HepG2 (cell line): ENCODE results near the gene PSMC4. TPM values are rescaled to one million over a fixed set of nuclear protein-coding genes. Genes with fewer than 3 reads are reported as not detected.

Experiments used
- CREB1 ChIP-seq, 2 experiments: fragments of 450-650 bp in 1 of 2; IDR thresholded peaks; 2 replicates each; pipeline ENCODE4 v1.6.1; 2016 to 2017; ENCODE audit warnings: control low read depth in 1 of 2, mild to moderate bottlenecking in 1 of 2, missing compliant biosample characterization in 1 of 2, missing genetic modification characterization in 1 of 2
- PRDM15 ChIP-seq: sonication (generic); formaldehyde crosslinking; IDR thresholded peaks from 2 replicates; pipeline ENCODE4 v1.4.0; 2020; ENCODE audit warnings: missing genetic modification reagents
- RAD51 ChIP-seq: fragments of 450-650 bp; IDR thresholded peaks from 2 replicates; pipeline ENCODE4 v1.6.1; 2016; ENCODE audit warnings: borderline replicate concordance
- TARDBP ChIP-seq: sonication (generic); formaldehyde crosslinking; IDR thresholded peaks from 2 replicates; pipeline ENCODE4 v1.8.0; 2022; ENCODE audit warnings: mild to moderate bottlenecking, missing genetic modification reagents
- TOPORS ChIP-seq: sonication (generic); formaldehyde crosslinking; IDR thresholded peaks from 2 replicates; pipeline ENCODE4 v1.8.0; 2023; ENCODE audit warnings: mild to moderate bottlenecking, missing genetic modification reagents
- ZBTB42 ChIP-seq: sonication (generic); formaldehyde crosslinking; IDR thresholded peaks from 2 replicates; pipeline ENCODE4 v1.5.0; 2020; ENCODE audit warnings: mild to moderate bottlenecking, missing genetic modification reagents
- ZNF230 ChIP-seq: sonication (generic); formaldehyde crosslinking; IDR thresholded peaks from 2 replicates; pipeline ENCODE4 v1.4.0; 2020; ENCODE audit warnings: mild to moderate bottlenecking, missing genetic modification reagents
- ZNF646 ChIP-seq: sonication (generic); formaldehyde crosslinking; IDR thresholded peaks from 2 replicates; pipeline ENCODE4 v1.9.0; 2021; ENCODE audit warnings: mild to moderate bottlenecking, missing genetic modification reagents
- ZNF691 ChIP-seq: sonication (generic); formaldehyde crosslinking; IDR thresholded peaks from 2 replicates; pipeline ENCODE4 v1.4.0; 2020; ENCODE audit warnings: missing genetic modification reagents, low read depth, mild to moderate bottlenecking, borderline replicate concordance
- polyA plus RNA-seq, 8 experiments: library from polyadenylated mRNA; depleted of rRNA in 3 of 8; stranded (reverse) in 7 of 8; unstranded in 1 of 8; fragments of >200 nt; fragmentation: Illumina TruSeq in 4 of 8; extraction: Trizol in 4 of 8; gene quantifications; 2 replicates each; pipeline versions ENCODE4 v1.2.1 to v1.2.3, GENCODE V29; 2011 to 2016; ENCODE audit warnings: low read depth in 4 of 8, missing spikeins in 1 of 8, mixed read lengths in 1 of 8; ENCODE audit not compliant: insufficient read depth in 1 of 8
- total RNA-seq, 5 experiments: library from RNA; depleted of rRNA; stranded (reverse); fragments of >200 nt; fragmentation: Illumina TruSeq; extraction: Trizol; gene quantifications; 2 replicates each; pipeline ENCODE4 v1.2.3, GENCODE V29; 2016; ENCODE audit warnings: low read depth in 1 of 5
- TF ChIP-seq, protein P1 (sequence below): sonication (generic); formaldehyde crosslinking; IDR thresholded peaks from 2 replicates; pipeline ENCODE4 v1.4.0; 2020; ENCODE audit warnings: missing genetic modification reagents
- TF ChIP-seq, protein P2 (sequence below): IDR thresholded peaks from 2 replicates; pipeline ENCODE4 v1.6.1; 2012; ENCODE audit warnings: low read length, improper control_type of control experiment

PSMC4 gene
- total and polyA plus RNA-seq, 2 of the 13 experiments (the other 11 are each of a cell fraction or from before 2014, with no cell fraction given), result 49.9 to 160 TPM

- TF ChIP-seq ZNF646 (no peak), PRDM15 (CRISPR knock-in tag) (no peak), ZNF230 (CRISPR knock-in tag) (no peak), TOPORS (CRISPR knock-in tag) (no peak), TARDBP (CRISPR knock-in tag) (no peak), CREB1 (IDR thresholded peaks at IDR 0.05) (no peak), CREB1 (CRISPR knock-in tag; IDR thresholded peaks at IDR 0.05) (no peak), ZBTB42 (CRISPR knock-in tag) (no peak), ZNF691 (CRISPR knock-in tag) (no peak), RAD51 (no peak)
- TF ChIP-seq, protein P1, sequence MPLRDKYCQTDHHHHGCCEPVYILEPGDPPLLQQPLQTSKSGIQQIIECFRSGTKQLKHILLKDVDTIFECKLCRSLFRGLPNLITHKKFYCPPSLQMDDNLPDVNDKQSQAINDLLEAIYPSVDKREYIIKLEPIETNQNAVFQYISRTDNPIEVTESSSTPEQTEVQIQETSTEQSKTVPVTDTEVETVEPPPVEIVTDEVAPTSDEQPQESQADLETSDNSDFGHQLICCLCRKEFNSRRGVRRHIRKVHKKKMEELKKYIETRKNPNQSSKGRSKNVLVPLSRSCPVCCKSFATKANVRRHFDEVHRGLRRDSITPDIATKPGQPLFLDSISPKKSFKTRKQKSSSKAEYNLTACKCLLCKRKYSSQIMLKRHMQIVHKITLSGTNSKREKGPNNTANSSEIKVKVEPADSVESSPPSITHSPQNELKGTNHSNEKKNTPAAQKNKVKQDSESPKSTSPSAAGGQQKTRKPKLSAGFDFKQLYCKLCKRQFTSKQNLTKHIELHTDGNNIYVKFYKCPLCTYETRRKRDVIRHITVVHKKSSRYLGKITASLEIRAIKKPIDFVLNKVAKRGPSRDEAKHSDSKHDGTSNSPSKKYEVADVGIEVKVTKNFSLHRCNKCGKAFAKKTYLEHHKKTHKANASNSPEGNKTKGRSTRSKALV, result no peak
- TF ChIP-seq, protein P2, sequence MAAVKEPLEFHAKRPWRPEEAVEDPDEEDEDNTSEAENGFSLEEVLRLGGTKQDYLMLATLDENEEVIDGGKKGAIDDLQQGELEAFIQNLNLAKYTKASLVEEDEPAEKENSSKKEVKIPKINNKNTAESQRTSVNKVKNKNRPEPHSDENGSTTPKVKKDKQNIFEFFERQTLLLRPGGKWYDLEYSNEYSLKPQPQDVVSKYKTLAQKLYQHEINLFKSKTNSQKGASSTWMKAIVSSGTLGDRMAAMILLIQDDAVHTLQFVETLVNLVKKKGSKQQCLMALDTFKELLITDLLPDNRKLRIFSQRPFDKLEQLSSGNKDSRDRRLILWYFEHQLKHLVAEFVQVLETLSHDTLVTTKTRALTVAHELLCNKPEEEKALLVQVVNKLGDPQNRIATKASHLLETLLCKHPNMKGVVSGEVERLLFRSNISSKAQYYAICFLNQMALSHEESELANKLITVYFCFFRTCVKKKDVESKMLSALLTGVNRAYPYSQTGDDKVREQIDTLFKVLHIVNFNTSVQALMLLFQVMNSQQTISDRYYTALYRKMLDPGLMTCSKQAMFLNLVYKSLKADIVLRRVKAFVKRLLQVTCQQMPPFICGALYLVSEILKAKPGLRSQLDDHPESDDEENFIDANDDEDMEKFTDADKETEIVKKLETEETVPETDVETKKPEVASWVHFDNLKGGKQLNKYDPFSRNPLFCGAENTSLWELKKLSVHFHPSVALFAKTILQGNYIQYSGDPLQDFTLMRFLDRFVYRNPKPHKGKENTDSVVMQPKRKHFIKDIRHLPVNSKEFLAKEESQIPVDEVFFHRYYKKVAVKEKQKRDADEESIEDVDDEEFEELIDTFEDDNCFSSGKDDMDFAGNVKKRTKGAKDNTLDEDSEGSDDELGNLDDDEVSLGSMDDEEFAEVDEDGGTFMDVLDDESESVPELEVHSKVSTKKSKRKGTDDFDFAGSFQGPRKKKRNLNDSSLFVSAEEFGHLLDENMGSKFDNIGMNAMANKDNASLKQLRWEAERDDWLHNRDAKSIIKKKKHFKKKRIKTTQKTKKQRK, result no peak
Measured at GRCh38 chr19:39998501-39998900, 27.5 kb downstream of the PSMC4 start (continued).
